ENCODE measurements around the gene EAF2. TPM values are rescaled to one million over a fixed set of nuclear protein-coding genes. Genes with fewer than 3 reads are reported as not detected.
A peak's percentile ranks its signal among the peaks of the same experiment; 100 is the strongest.

The EAF2 gene
- 1 to 10 TPM; 5.6 to 8.9 (median 6.7) TPM for total RNA-seq
- long read RNA-seq, donor 1, partial matches to known transcripts: 0 of 1 reads
- long read RNA-seq, donor 1, other reads (novel, unspliced or antisense): 0 of 1 reads
- long read RNA-seq, donor 2, transcript EAF2-201 (6 exons, 992 nt): major isoform, 5 of 6 reads
- long read RNA-seq, donor 2, partial matches to known transcripts: 1 of 6 reads
- long read RNA-seq, donor 2, other reads (novel, unspliced or antisense): 0 of 6 reads

DNA sequence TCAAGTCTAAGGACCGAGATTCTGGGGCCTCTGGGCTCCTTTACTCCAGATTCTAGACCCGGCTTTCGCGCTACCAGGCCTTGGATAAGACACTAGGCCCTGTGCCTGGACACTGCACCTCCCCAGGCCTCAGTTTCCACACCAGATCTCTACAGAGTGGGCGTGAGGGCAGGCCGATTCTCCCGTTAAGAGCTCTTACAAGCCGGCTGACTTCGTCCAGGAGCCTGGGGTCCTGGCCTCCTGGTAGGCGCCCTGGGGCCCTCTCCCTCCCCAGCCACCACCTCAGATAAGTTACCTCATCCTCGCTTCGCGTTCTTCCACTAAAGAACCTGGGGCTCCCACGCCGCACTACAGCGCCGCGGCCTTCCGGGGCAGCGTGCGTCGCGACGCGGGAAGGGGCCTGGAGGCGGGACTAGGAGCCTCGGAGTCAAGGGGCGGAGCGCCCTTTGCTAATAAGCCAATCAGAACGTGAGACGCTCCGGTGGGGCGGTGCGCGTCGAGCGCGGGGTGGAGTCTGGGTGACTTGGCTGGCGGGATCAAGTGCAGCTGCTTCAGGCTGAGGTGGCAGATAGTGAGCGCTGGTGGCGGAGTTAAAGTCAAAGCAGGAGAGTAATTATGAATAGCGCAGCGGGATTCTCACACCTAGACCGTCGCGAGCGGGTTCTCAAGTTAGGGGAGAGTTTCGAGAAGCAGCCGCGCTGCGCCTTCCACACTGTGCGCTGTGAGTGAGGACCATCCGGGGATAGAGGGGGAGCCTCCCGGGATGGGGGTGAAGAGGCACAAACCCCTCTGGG is at the start of gene EAF2, which contains the start of gene IQCB1:
Gene EAF2, plus strand, starts transcription at position 539 of the 794 bp plus-strand sequence. Its CDS starts 77 bp downstream, at position 616.
Gene IQCB1, minus strand, starts transcription at position 390 of the 794 bp plus-strand sequence. CDS start 6,100 bp downstream, outside the sequence.
- intact Hi-C loops (cut with DNase I, micrococcal nuclease): no loop called here
- ATAC-seq: peak; percentile 100
- Histone ChIP-seq H3K9me3 (no peaks in the 10 kb centered on the region), H3K4me1 (ENCODE audit: low read depth) (peaks cover 15% of the 10 kb centered on the region), H3K36me3 (ENCODE audit: low read depth) (no peaks in the 10 kb centered on the region), H3K4me3 (peak within 1 kb of the TSS; percentile 44)
- TF ChIP-seq, protein P1, sequence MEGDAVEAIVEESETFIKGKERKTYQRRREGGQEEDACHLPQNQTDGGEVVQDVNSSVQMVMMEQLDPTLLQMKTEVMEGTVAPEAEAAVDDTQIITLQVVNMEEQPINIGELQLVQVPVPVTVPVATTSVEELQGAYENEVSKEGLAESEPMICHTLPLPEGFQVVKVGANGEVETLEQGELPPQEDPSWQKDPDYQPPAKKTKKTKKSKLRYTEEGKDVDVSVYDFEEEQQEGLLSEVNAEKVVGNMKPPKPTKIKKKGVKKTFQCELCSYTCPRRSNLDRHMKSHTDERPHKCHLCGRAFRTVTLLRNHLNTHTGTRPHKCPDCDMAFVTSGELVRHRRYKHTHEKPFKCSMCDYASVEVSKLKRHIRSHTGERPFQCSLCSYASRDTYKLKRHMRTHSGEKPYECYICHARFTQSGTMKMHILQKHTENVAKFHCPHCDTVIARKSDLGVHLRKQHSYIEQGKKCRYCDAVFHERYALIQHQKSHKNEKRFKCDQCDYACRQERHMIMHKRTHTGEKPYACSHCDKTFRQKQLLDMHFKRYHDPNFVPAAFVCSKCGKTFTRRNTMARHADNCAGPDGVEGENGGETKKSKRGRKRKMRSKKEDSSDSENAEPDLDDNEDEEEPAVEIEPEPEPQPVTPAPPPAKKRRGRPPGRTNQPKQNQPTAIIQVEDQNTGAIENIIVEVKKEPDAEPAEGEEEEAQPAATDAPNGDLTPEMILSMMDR (IDR thresholded peaks at IDR 0.05): no peak
- peak; percentile 97 to 98 (median 98) for DNase-seq

DNA sequence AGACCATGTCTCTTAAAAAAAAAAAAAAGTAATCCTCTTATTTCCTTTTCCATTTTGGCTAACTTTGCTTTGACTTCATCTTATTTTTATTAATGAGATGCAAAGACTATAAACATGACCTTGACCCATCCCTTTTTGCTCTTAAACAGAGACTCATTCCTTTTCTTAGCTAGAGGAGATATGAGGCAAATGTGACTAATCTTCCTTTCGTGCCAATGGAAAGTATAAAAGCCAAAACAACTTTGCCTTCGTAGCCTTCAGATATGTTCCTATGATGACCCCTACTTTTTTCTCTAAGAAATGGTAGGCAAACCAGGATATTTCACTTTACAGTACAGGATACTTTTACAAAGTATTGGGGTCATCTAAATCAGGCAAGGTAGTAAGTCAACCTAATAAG is 48.5 kb upstream of the EAF2 start:
- Histone ChIP-seq H3K36me3 (ENCODE audit: low read depth) (no peaks in the 10 kb centered on the region), H3K4me1 (ENCODE audit: low read depth) (no peaks in the 10 kb centered on the region), H3K4me3 (no peak overlapping the region), H3K9me3 (no peaks in the 10 kb centered on the region)
- ATAC-seq (no peak), DNase-seq (no peak)
- intact Hi-C loops (cut with DNase I, micrococcal nuclease): no loop called here
- TF ChIP-seq, protein P1 (IDR thresholded peaks at IDR 0.05): no peak

DNA sequence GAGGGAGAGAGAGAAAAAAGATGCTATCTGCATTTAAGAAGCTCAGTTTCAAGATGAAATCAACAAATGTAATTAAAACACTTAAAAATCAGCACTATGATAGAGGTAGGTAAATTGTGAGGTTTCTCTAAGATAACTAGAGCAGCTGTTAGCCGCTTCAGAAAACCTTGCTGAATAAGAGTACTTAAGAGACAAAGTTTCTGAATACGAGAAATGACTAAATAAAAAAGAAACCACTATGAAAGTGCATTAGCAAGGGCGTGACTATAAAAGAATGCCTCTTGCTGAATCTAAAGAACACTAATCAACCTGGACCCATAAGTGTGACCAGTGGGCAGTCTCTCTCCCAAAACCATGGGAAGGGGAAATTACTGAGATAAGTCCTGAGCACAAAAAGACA is 41.9 kb upstream of the EAF2 start:
- no peaks in the 10 kb centered on the region for H3K4me1 ChIP-seq (ENCODE audit: low read depth)
- TF ChIP-seq, protein P1 (IDR thresholded peaks at IDR 0.05): no peak
- no peak overlapping the region for H3K4me3 ChIP-seq
- DNase-seq (no peak), ATAC-seq (no peak)
- H3K36me3 ChIP-seq (ENCODE audit: low read depth): no peaks in the 10 kb centered on the region
- intact Hi-C loops (cut with DNase I, micrococcal nuclease): no loop called here
- H3K9me3 ChIP-seq: no peaks in the 10 kb centered on the region

DNA sequence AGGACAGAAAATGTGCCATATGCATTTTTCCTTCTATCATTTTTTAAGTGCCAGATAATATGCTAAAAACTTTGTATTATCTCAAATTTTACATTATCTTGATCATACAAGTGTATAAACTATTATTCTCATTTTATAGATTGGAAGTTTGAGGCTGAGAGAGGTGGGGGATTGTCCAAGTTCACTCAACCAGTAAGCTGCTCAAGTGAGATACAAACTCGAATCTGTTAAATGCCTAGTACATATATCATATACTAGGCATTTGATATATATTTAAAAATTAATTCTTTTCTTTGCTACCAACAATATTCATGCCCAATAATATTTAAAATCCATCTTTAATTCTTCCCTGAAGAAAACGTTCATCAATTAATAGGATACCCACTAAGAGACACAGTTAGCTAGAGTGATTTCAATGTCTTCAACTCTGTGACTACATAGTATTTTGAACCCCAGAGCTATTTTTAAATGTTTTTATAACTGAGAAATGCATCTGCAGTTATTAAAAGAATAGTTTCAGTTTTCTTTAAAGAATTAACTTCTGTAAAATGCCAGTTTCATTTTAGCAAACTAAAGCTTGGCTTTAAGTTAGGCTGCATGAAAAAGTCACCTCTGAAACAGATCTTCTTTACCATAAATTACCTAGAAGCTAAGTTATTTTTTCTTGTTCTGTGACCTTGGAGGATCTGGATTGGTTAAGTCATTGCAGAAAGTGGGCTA is 40.6 kb upstream of the EAF2 start:
- intact Hi-C loops (cut with DNase I, micrococcal nuclease): no loop called here
- Histone ChIP-seq H3K4me3 (no peak overlapping the region), H3K36me3 (ENCODE audit: low read depth) (no peaks in the 10 kb centered on the region), H3K4me1 (ENCODE audit: low read depth) (no peaks in the 10 kb centered on the region), H3K9me3 (no peaks in the 10 kb centered on the region)
- ATAC-seq (no peak), DNase-seq (no peak)
- TF ChIP-seq, protein P1 (IDR thresholded peaks at IDR 0.05): no peak

DNA sequence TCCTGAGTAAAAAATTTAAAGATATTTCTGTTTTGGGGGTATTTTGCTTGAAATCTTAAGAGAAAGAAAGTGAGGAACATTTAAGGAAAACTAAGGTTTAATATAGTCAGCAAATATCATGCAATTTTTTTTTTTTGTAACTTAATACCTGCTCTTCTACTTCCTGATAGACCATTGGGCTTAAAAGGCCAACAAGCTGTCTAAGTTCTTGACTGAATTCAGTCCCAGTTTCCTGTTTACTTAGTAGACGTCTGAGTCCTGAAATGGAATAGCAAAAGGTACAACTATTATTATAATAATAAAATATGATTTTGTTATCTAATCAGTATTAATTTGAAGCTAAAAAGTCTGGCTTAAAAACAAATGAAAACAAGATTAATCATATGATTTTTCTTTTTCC is 38.0 kb upstream of the EAF2 start:
- no peaks in the 10 kb centered on the region for H3K36me3 ChIP-seq (ENCODE audit: low read depth)
- no peak for DNase-seq
- H3K9me3 ChIP-seq: no peaks in the 10 kb centered on the region
- no peak for ATAC-seq
- TF ChIP-seq, protein P1 (IDR thresholded peaks at IDR 0.05): no peak
- no peak overlapping the region for H3K4me3 ChIP-seq
- intact Hi-C loops (cut with DNase I, micrococcal nuclease): no loop called here
- no peaks in the 10 kb centered on the region for H3K4me1 ChIP-seq (ENCODE audit: low read depth)
